ENCODE data around the gene GRIP1. TPM values are rescaled to one million over a fixed set of nuclear protein-coding genes. Genes with fewer than 3 reads are reported as not detected.

The GRIP1 gene
- total RNA-seq (1 to 10 TPM in 1 of 2 donors, under 1 TPM in 1; 0.88 to 3.4 TPM), polyA plus RNA-seq (1 to 10 TPM in 1 of 2 donors, under 1 TPM in 1; 0.38 to 1.6 TPM)
- long read RNA-seq, donor 1, partial matches to known transcripts = 2 of 2 reads
- long read RNA-seq, donor 1, other reads (novel, unspliced or antisense) = 0 of 2 reads
- long read RNA-seq, donor 2, partial matches to known transcripts = 0 of 1 reads
- long read RNA-seq, donor 2, other reads (novel, unspliced or antisense) = 1 of 1 reads

GRCh38 chr12:66678338-66679275 is at the start of gene GRIP1:
GRIP1 (minus strand) TSS chr12:66679076; CDS start chr12:66678904, 172 bp downstream.
- Histone ChIP-seq H3K9me3 (ENCODE audit: control insufficient read depth, low read length) (no peaks in the 10 kb centered on the region), H3K27me3 (ENCODE audit: control insufficient read depth in 1 of 2, insufficient read depth in 2 of 2, low read length in 1 of 2) (no peaks in the 10 kb centered on the region), H3K4me1 (ENCODE audit: control insufficient read depth in 1 of 2, insufficient read depth in 2 of 2, low read length in 2 of 2) (peaks cover 0 to 3% of the 10 kb centered on the region in 2 donors), H3K36me3 (ENCODE audit: control insufficient read depth in 1 of 2, insufficient read depth in 2 of 2, low read length in 1 of 2) (no peaks in the 10 kb centered on the region), H3K4me3 (ENCODE audit: low read length in 2 of 2) (peak within 1 kb of the TSS; percentile 15 to 61), H3K27ac (ENCODE audit: low read depth in 1 of 2, low read length in 2 of 2) (no peak within 1 kb of the TSS)
- intact Hi-C loops (cut with DNase I) = no loop called here
- 7 to 12% methylated on average over 16 of the region's 16 CpGs for WGBS, 2 donors
- no peak for DNase-seq
- ATAC-seq (ENCODE audit: low FRiP score) = peak; percentile 44

DNA sequence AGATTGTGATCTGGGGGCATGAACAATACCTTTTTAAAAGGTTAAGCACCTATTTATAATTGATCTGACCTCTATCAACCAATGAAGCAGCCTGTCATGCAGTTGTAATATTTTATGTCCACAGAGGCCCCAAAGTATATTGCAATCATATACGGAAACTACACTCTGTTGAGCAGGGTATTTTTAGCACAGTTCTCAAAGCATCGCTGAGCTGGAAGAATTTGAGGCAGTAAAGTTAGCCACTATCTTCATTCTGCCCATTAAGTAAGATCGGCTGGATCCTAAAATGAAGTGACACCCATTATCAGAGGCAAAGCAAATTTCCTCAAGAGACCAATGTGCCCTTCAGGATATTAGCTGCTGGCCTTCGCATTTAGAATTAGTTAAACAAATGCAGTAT is 47.7 kb upstream of the GRIP1 start:
- DNase-seq (no peak), ATAC-seq (ENCODE audit: low FRiP score) (no peak)
- no peaks in the 10 kb centered on the region for H3K9me3 ChIP-seq (ENCODE audit: control insufficient read depth, low read length)
- no peak overlapping the region for H3K27ac ChIP-seq (ENCODE audit: low read depth in 1 of 2, low read length in 2 of 2)
- H3K4me3 ChIP-seq (ENCODE audit: low read length in 2 of 2) = no peak overlapping the region
- H3K36me3 ChIP-seq (ENCODE audit: control insufficient read depth in 1 of 2, insufficient read depth in 2 of 2, low read length in 1 of 2) = no peaks in the 10 kb centered on the region
- H3K27me3 ChIP-seq (ENCODE audit: control insufficient read depth in 1 of 2, insufficient read depth in 2 of 2, low read length in 1 of 2) = no peaks in the 10 kb centered on the region
- intact Hi-C loops (cut with DNase I) = no loop called here
- no peaks in the 10 kb centered on the region for H3K4me1 ChIP-seq (ENCODE audit: control insufficient read depth in 1 of 2, insufficient read depth in 2 of 2, low read length in 2 of 2)
- 38 to 42% methylated on average over 4 of the region's 4 CpGs for WGBS, 2 donors

DNA sequence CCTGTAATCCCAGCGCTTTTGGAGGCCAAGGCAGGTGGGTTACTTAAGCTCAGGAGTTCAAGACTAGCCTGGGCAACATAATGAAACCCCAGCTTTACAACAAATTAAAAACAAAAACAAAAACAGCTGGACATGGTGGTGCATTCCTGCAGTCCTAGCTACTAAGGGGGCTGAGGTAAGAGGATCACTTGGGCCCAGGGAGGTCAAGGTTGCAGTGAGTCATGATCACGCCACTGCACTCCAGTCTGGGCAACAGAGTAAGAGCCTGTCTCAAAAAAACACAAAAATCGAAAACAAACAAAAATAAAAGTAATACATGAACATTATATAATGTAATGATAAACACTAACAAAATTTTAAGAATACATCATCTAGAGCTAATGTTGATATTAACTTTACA is 46.2 kb upstream of the GRIP1 start:
- no peaks in the 10 kb centered on the region for H3K27me3 ChIP-seq (ENCODE audit: control insufficient read depth in 1 of 2, insufficient read depth in 2 of 2, low read length in 1 of 2)
- H3K4me1 ChIP-seq (ENCODE audit: control insufficient read depth in 1 of 2, insufficient read depth in 2 of 2, low read length in 2 of 2) = no peaks in the 10 kb centered on the region
- H3K4me3 ChIP-seq (ENCODE audit: low read length in 2 of 2) = no peak overlapping the region
- no peak for ATAC-seq (ENCODE audit: low FRiP score)
- no peaks in the 10 kb centered on the region for H3K9me3 ChIP-seq (ENCODE audit: control insufficient read depth, low read length)
- no peak for DNase-seq
- no peaks in the 10 kb centered on the region for H3K36me3 ChIP-seq (ENCODE audit: control insufficient read depth in 1 of 2, insufficient read depth in 2 of 2, low read length in 1 of 2)
- intact Hi-C loops (cut with DNase I) = no loop called here
- WGBS, 2 donors = 91 to 92% methylated on average over 3 of the region's 3 CpGs
- H3K27ac ChIP-seq (ENCODE audit: low read depth in 1 of 2, low read length in 2 of 2) = no peak overlapping the region

GRCh38 chr12:66724616-66725015 is 45.7 kb upstream of the GRIP1 start:
- intact Hi-C loops (cut with DNase I) = no loop called here
- Histone ChIP-seq H3K27ac (ENCODE audit: low read depth in 1 of 2, low read length in 2 of 2) (no peak overlapping the region), H3K27me3 (ENCODE audit: control insufficient read depth in 1 of 2, insufficient read depth in 2 of 2, low read length in 1 of 2) (no peaks in the 10 kb centered on the region), H3K4me3 (ENCODE audit: low read length in 2 of 2) (no peak overlapping the region), H3K4me1 (ENCODE audit: control insufficient read depth in 1 of 2, insufficient read depth in 2 of 2, low read length in 2 of 2) (no peaks in the 10 kb centered on the region), H3K9me3 (ENCODE audit: control insufficient read depth, low read length) (no peaks in the 10 kb centered on the region), H3K36me3 (ENCODE audit: control insufficient read depth in 1 of 2, insufficient read depth in 2 of 2, low read length in 1 of 2) (no peaks in the 10 kb centered on the region)
- DNase-seq = no peak
- no peak for ATAC-seq (ENCODE audit: low FRiP score)
- 64 to 88% methylated on average over 4 of the region's 4 CpGs for WGBS, 2 donors

DNA sequence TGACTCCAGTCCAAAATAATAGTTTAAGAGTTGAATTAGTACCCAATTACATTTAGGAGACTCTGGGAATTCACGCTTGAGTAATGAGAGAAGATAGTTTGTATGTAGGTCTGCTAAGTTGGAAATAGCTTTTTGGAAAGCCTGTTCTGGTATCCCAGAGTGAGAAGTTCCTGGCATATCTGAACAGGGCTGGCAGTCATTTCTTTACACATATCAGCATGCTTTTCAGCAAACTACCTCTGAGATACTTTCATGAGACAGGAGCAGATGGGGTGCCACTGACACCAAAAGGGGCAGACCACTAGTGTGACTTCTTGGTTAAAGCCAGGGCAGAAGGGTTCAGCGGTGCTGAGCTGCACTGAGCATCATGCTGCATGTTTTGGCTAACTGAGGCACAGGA is 45.1 kb upstream of the GRIP1 start:
- no peak for ATAC-seq (ENCODE audit: low FRiP score)
- DNase-seq = no peak
- intact Hi-C loops (cut with DNase I) = no loop called here
- Histone ChIP-seq H3K27ac (ENCODE audit: low read depth in 1 of 2, low read length in 2 of 2) (no peak overlapping the region), H3K9me3 (ENCODE audit: control insufficient read depth, low read length) (no peaks in the 10 kb centered on the region), H3K4me3 (ENCODE audit: low read length in 2 of 2) (no peak overlapping the region), H3K27me3 (ENCODE audit: control insufficient read depth in 1 of 2, insufficient read depth in 2 of 2, low read length in 1 of 2) (no peaks in the 10 kb centered on the region), H3K36me3 (ENCODE audit: control insufficient read depth in 1 of 2, insufficient read depth in 2 of 2, low read length in 1 of 2) (no peaks in the 10 kb centered on the region), H3K4me1 (ENCODE audit: control insufficient read depth in 1 of 2, insufficient read depth in 2 of 2, low read length in 2 of 2) (no peaks in the 10 kb centered on the region)
- 79 to 87% methylated on average over 2 of the region's 2 CpGs for WGBS, 2 donors

DNA sequence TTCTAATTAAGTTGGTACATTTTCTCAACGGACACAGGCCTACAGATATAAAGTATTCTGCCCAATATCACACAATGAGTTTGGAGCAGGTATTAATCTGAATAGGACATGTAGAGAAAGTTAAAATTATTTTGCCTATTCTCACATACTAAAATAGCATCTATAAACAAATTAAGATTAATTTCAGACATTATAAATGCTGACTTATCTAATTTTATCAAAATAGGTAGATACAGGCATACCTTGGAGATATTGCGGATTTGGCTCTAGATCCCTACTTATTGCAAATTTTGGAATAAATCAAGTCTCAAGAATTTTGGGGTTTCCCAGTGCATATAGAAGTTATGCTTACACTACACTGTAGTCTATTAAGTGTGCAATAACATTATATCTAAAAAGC is 41.0 kb upstream of the GRIP1 start:
- WGBS, 2 donors = 90 to 97% methylated on average over 2 of the region's 2 CpGs
- no peaks in the 10 kb centered on the region for H3K36me3 ChIP-seq (ENCODE audit: control insufficient read depth in 1 of 2, insufficient read depth in 2 of 2, low read length in 1 of 2)
- intact Hi-C loops (cut with DNase I) = no loop called here

DNA sequence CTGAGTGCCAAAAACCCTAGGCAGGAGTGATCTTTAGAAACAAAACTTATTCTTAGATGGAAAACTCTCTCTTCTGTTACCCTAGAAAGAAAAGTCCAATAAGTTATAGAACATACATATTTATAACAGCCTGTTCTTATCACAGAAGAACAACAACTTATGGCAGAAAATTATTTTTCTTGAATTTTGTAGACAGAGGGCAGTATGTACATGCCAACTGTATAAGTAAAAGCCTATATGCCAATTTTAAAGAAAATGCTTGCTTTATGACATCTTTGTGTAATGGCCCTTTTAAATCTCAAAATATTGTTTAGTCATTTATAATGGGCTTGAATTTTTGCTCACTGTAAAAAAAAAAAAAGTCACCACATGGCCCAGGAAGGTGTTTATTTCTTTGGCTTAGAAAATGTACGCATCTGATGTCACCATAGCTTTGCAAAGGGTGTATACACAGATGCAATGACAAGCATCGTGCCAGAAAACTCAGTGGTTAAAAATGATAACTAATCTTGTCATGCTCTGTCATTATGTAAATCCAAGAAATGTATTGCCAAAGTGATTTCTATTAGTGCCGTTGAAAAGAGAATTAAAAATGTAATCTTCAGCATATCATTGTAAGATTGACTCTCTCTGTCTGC is 38.3 kb upstream of the GRIP1 start:
- H3K36me3 ChIP-seq (ENCODE audit: control insufficient read depth in 1 of 2, insufficient read depth in 2 of 2, low read length in 1 of 2) = no peaks in the 10 kb centered on the region
- no peaks in the 10 kb centered on the region for H3K9me3 ChIP-seq (ENCODE audit: control insufficient read depth, low read length)
- 69 to 79% methylated on average over 3 of the region's 3 CpGs for WGBS, 2 donors
- intact Hi-C loops (cut with DNase I) = no loop called here
- H3K4me1 ChIP-seq (ENCODE audit: control insufficient read depth in 1 of 2, insufficient read depth in 2 of 2, low read length in 2 of 2) = no peaks in the 10 kb centered on the region
- H3K27me3 ChIP-seq (ENCODE audit: control insufficient read depth in 1 of 2, insufficient read depth in 2 of 2, low read length in 1 of 2) = no peaks in the 10 kb centered on the region
- DNase-seq = no peak
- H3K4me3 ChIP-seq (ENCODE audit: low read length in 2 of 2) = no peak overlapping the region
- no peak overlapping the region for H3K27ac ChIP-seq (ENCODE audit: low read depth in 1 of 2, low read length in 2 of 2)
- no peak for ATAC-seq (ENCODE audit: low FRiP score)

More for the DNA sequence above, 41.0 kb upstream of the GRIP1 start:
- H3K4me3 ChIP-seq (ENCODE audit: low read length in 2 of 2) = no peak overlapping the region
- no peaks in the 10 kb centered on the region for H3K9me3 ChIP-seq (ENCODE audit: control insufficient read depth, low read length)
- H3K27ac ChIP-seq (ENCODE audit: low read depth in 1 of 2, low read length in 2 of 2) = no peak overlapping the region
- H3K27me3 ChIP-seq (ENCODE audit: control insufficient read depth in 1 of 2, insufficient read depth in 2 of 2, low read length in 1 of 2) = no peaks in the 10 kb centered on the region
- no peaks in the 10 kb centered on the region for H3K4me1 ChIP-seq (ENCODE audit: control insufficient read depth in 1 of 2, insufficient read depth in 2 of 2, low read length in 2 of 2)
- DNase-seq (no peak), ATAC-seq (ENCODE audit: low FRiP score) (no peak)

- H3K27ac ChIP-seq (ENCODE audit: low read depth in 1 of 2, low read length in 2 of 2) = no peak overlapping the region
- WGBS, 2 donors = 44 to 53% methylated on average over 1 of the region's 1 CpG
Observed at GRCh38 chr12:66716522-66716921, 37.6 kb upstream of the GRIP1 start.

More at GRCh38 chr12:66716522-66716921, 37.6 kb upstream of the GRIP1 start:
- intact Hi-C loops (cut with DNase I) = no loop called here
- no peak overlapping the region for H3K4me3 ChIP-seq (ENCODE audit: low read length in 2 of 2)
- DNase-seq = no peak
- H3K9me3 ChIP-seq (ENCODE audit: control insufficient read depth, low read length) = no peaks in the 10 kb centered on the region
- no peaks in the 10 kb centered on the region for H3K4me1 ChIP-seq (ENCODE audit: control insufficient read depth in 1 of 2, insufficient read depth in 2 of 2, low read length in 2 of 2)
- H3K27me3 ChIP-seq (ENCODE audit: control insufficient read depth in 1 of 2, insufficient read depth in 2 of 2, low read length in 1 of 2) = no peaks in the 10 kb centered on the region
- H3K36me3 ChIP-seq (ENCODE audit: control insufficient read depth in 1 of 2, insufficient read depth in 2 of 2, low read length in 1 of 2) = no peaks in the 10 kb centered on the region
- no peak for ATAC-seq (ENCODE audit: low FRiP score)
